ENCODE data around the gene USP6NL.
A peak's percentile ranks its signal among the peaks of the same experiment; 100 is the strongest.
"Not testable (repeated sequence)": the region's sequence is repeated elsewhere in the genome, so short reads cannot be mapped to it uniquely, and the experiment has no call there.

USP6NL gene

GRCh38 chr10:11444531-11445228 lies 166.8 kb downstream of the USP6NL start:
- DNase-seq (ENCODE audit: low spot score): no peak

- no peak for DNase-seq (ENCODE audit: low spot score)
Observed at GRCh38 chr10:11444155-11444530, 167.3 kb downstream of the USP6NL start.

GRCh38 chr10:11443468-11444154 lies 167.8 kb downstream of the USP6NL start:
- no peak for DNase-seq (ENCODE audit: low spot score)

GRCh38 chr10:11442001-11442773 lies 169.3 kb downstream of the USP6NL start:
- no peak for DNase-seq (ENCODE audit: low spot score)

- no peak for DNase-seq (ENCODE audit: low spot score)
Observed at GRCh38 chr10:11441151-11441535, 170.3 kb downstream of the USP6NL start.

GRCh38 chr10:11440250-11441150 lies 170.9 kb downstream of the USP6NL start:
- no peak for DNase-seq (ENCODE audit: low spot score)

GRCh38 chr10:11439523-11440053 lies 171.9 kb downstream of the USP6NL start:
- no peak for DNase-seq (ENCODE audit: low spot score)

GRCh38 chr10:11437391-11438142 lies 173.9 kb downstream of the USP6NL start:
- no peak for DNase-seq (ENCODE audit: low spot score)

GRCh38 chr10:11436445-11436844 lies 175.0 kb downstream of the USP6NL start:
- not testable (repeated sequence) for DNase-seq (ENCODE audit: low spot score)

GRCh38 chr10:11435581-11435981 lies 175.9 kb downstream of the USP6NL start:
- no peak for DNase-seq (ENCODE audit: low spot score)

- DNase-seq (ENCODE audit: low spot score): peak; percentile 36
Observed at GRCh38 chr10:11434324-11434723, 177.1 kb downstream of the USP6NL start.

GRCh38 chr10:11433657-11434056 lies 177.8 kb downstream of the USP6NL start:
- DNase-seq (ENCODE audit: low spot score): no peak

- DNase-seq (ENCODE audit: low spot score): no peak
Observed at GRCh38 chr10:11431216-11431555, 180.3 kb downstream of the USP6NL start.

- no peak for DNase-seq (ENCODE audit: low spot score)
Observed at GRCh38 chr10:11430421-11431215, 180.8 kb downstream of the USP6NL start.

GRCh38 chr10:11429439-11430052 lies 181.9 kb downstream of the USP6NL start:
- DNase-seq (ENCODE audit: low spot score): no peak

- DNase-seq (ENCODE audit: low spot score): no peak
Observed at GRCh38 chr10:11425676-11426075, 185.8 kb downstream of the USP6NL start.

GRCh38 chr10:11425296-11425610 lies 186.2 kb downstream of the USP6NL start:
- no peak for DNase-seq (ENCODE audit: low spot score)

- peak; percentile 75 for DNase-seq (ENCODE audit: low spot score)
Observed at GRCh38 chr10:11424456-11425295, 186.8 kb downstream of the USP6NL start.

GRCh38 chr10:11416974-11417373 lies 194.5 kb downstream of the USP6NL start:
- no peak for DNase-seq (ENCODE audit: low spot score)

Data from AG08396 (cell line).